Left ventricle myocardium inferior (tissue), 1 donor: ENCODE measurements around the gene RBMS2. TPM values are rescaled to one million over a fixed set of nuclear protein-coding genes. Genes with fewer than 3 reads are reported as not detected.

Experiments
- DNase-seq: peaks from one replicate; pipeline ENCODE4 v3.0.0-alpha.2; 2020
- H3K27ac ChIP-seq: fragments of 200-600 bp; replicated peaks from 2 replicates; pipeline ENCODE4 v1.8.0; 2021
- H3K27me3 ChIP-seq: fragments of 200-600 bp; 2 replicates; pipeline ENCODE4 v1.8.0; 2021; ENCODE audit warnings: low read depth
- H3K36me3 ChIP-seq: fragments of 200-600 bp; 2 replicates; pipeline ENCODE4 v1.8.0; 2021
- H3K4me1 ChIP-seq: fragments of 200-600 bp; 2 replicates; pipeline ENCODE4 v1.8.0; 2021
- H3K4me3 ChIP-seq: fragments of 200-600 bp; 2 replicates; pipeline ENCODE4 v1.8.0; 2021; ENCODE audit warnings: mild to moderate bottlenecking, moderate library complexity
- H3K9me3 ChIP-seq: fragments of 200-600 bp; replicated peaks from 2 replicates; pipeline ENCODE4 v1.8.0; 2021
- intact Hi-C: fragments of 100-400 bp; cut with micrococcal nuclease; formaldehyde crosslinking; loops from one replicate; pipeline ENCODE4 v1.11.0; 2022
- total RNA-seq: library from RNA; stranded (reverse); fragmentation: NEBNext Ultra II Directional; extraction: Animal tissue kit (Norgen Biotek cat#: 25700); gene quantifications from one replicate; pipeline ENCODE4 v1.2.1, GENCODE V29; 2021
- TF ChIP-seq, protein P1 (sequence below): fragments of 200-600 bp; IDR thresholded peaks from 2 replicates; pipeline ENCODE4 v1.8.0; 2021; ENCODE audit warnings: antibody characterized with exemption, mild to moderate bottlenecking, borderline replicate concordance
- donor health status: DM: no; HTN: yes; CAD: no; lungs with severe emphysema.

RBMS2 gene
- total RNA-seq, 1 donor from 2014 or later = 33.2 TPM

DNA sequence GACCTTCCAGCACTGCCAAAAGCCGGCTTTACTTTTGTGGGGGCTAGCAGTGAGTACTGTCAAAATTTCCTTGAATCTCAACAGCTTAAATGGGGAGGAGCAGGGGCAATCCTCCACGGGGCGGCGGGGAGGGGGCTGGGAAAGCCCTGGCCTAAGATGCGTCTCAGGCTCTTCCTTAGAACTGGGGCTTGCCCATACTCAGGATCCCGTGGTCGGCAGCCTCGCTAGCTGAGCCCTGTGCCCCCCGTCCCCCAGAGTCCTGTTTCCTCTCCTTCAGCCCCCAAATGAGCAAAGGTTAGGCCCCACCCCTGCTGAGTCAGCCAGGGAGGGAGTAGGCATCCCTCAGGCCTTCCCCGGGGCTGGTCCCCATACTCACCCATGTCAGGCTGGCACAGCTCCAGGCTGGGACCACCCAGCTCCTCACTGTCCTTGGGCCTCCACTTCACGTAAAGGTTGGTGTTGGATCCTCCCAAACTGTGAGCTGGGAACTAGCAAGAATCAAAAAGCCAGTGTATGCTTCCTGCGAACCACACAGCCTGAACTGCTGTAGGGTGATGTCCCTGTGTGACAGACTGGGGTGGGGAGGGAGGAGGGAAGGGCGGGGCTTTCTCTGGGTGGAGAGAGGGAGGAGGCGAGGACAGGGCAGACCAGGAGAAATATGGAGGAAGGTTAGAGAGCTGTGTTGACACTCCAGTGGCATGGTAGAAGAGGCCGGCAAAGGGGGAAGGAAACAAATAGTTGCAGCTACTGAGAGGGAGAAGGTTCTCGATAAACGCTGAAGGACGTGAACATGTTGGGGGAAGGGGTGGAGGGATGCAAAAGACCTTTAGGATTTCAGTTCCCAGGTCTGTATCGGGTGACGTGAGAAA, 114.4 kb downstream of the RBMS2 start:
- H3K27me3 ChIP-seq = no peaks in the 10 kb centered on the region
- intact Hi-C loops = no loop called here
- TF ChIP-seq, protein P1, sequence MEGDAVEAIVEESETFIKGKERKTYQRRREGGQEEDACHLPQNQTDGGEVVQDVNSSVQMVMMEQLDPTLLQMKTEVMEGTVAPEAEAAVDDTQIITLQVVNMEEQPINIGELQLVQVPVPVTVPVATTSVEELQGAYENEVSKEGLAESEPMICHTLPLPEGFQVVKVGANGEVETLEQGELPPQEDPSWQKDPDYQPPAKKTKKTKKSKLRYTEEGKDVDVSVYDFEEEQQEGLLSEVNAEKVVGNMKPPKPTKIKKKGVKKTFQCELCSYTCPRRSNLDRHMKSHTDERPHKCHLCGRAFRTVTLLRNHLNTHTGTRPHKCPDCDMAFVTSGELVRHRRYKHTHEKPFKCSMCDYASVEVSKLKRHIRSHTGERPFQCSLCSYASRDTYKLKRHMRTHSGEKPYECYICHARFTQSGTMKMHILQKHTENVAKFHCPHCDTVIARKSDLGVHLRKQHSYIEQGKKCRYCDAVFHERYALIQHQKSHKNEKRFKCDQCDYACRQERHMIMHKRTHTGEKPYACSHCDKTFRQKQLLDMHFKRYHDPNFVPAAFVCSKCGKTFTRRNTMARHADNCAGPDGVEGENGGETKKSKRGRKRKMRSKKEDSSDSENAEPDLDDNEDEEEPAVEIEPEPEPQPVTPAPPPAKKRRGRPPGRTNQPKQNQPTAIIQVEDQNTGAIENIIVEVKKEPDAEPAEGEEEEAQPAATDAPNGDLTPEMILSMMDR = no peak
- peaks cover 39% of the 10 kb centered on the region for H3K36me3 ChIP-seq
- H3K27ac ChIP-seq = peak overlapping the region; percentile 97
- H3K4me3 ChIP-seq = peak overlapping the region; percentile 87
- DNase-seq = peak; percentile 92
- no peaks in the 10 kb centered on the region for H3K9me3 ChIP-seq
- H3K4me1 ChIP-seq = peaks cover 92% of the 10 kb centered on the region

DNA sequence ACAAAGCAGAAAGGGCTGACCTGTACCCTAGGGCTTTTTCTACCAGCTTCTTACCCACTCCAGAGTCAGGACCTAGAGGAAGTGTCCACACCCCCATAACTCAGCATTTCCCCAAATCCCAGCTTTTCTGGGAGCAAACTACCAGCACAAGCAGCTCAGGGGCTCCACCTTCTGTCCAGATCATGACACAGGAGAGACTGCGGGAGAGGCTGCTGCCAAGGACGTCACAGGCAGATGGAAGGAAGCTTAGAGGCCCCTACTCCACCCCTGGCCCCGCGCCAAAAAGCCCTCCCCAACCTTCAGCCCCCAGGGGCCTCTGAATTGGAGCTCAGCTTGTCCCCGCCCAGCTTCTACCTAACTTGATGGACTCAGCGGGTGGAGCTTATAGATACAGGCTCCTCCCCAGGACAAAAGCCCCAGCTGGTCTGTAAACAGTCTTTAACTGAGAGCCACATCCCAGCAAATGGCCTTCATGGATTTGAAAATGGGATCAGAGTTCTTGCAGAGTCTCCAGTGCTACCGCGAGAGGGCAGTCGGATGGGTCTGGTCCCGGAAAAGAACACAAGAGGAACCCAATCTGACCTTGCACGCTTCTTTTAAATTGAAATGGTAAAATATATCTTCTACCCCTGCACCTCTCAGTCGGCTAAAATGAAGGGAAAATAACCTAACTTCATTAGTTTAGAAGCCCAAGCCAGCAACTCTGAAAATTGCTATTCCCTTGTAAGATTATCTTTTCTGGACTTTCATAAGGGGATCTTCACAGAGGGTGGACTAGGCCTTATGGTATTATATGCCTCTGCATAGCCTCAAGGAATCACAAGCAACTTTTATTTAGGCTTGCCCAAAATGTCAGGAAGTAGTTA, 115.3 kb downstream of the RBMS2 start:
- Histone ChIP-seq H3K27ac (peak overlapping the region; percentile 97), H3K9me3 (no peaks in the 10 kb centered on the region), H3K4me3 (peak overlapping the region; percentile 87), H3K36me3 (peaks cover 47% of the 10 kb centered on the region), H3K27me3 (no peaks in the 10 kb centered on the region), H3K4me1 (peaks cover 92% of the 10 kb centered on the region)
- intact Hi-C loops = no loop called here
- TF ChIP-seq, protein P1 = peak; percentile 74
- peak; percentile 99 for DNase-seq

DNA sequence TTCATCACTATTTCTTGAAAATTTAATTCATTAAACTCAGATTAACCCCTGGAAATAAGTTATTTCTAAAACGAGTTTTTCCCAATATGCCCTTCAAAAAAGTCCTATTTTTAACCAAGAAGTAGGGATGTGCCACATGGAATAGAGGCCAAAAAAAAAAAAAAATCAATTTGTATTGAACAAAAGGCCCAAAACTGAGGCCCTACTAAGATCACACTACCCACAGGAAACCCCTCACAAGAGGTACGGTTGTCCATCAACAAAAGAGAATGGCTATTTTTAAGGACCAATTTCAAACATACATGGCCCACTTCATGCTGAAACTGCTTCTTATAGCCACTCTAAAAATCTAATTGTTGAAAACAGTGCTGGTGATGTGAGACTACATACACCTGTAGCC, 116.0 kb downstream of the RBMS2 start:
- peaks cover 92% of the 10 kb centered on the region for H3K4me1 ChIP-seq
- H3K27me3 ChIP-seq = no peaks in the 10 kb centered on the region
- peaks cover 55% of the 10 kb centered on the region for H3K36me3 ChIP-seq
- peak overlapping the region; percentile 87 for H3K4me3 ChIP-seq
- intact Hi-C loops = no loop called here
- DNase-seq = no peak
- TF ChIP-seq, protein P1 = no peak
- H3K27ac ChIP-seq = peak overlapping the region; percentile 97
- no peaks in the 10 kb centered on the region for H3K9me3 ChIP-seq

DNA sequence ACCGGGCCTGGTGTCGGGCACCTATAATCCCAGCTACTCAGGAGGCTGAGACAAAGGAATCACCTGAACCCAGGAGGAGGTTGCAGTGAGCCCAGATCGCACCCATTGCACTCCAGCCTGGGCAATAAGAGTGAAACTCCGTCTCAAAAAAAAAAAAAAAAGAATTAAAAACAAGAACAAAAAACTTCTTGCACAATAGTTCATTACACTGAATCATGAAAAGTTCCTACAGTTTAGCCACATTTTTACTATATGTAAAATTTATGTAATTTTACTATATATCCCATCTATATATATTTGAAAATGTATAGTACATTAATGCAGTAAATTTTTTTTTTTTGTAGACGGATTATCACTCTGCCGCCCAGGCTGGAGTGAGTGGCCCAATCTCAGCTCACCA, 119.6 kb downstream of the RBMS2 start:
- H3K27ac ChIP-seq = peak overlapping the region; percentile 33

DNA sequence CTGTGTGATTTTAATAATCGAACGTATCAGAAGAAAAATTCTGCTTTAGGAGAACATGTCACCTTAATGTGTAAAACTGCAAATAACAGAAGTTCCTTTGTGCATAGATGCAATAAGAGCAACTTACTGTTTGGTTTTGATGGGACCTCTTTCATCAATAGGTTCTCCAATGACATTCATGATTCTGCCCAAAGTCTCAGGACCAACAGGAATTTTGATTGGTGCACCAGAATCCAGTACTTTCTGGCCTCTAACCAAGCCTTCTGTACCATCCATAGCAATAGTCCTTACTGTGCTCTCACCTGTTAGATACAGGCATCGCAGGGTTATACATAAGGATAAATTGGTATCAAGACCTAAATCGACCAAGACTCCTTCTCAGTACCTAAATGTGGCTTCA, 123.0 kb downstream of the RBMS2 start:
- Histone ChIP-seq H3K4me3 (peak overlapping the region; percentile 87), H3K27me3 (no peaks in the 10 kb centered on the region), H3K27ac (peak overlapping the region; percentile 96), H3K9me3 (no peaks in the 10 kb centered on the region), H3K36me3 (peaks cover 55% of the 10 kb centered on the region), H3K4me1 (peaks cover 68% of the 10 kb centered on the region)
- TF ChIP-seq, protein P1 = no peak
- DNase-seq = no peak
- intact Hi-C loops = loop anchor here (10.0 kb wide), 1 partner anchor 80 kb away; the partner anchor contains the start of gene NACA

More for the DNA sequence above, 119.6 kb downstream of the RBMS2 start:
- TF ChIP-seq, protein P1 = no peak
- intact Hi-C loops = loop anchor here (10.0 kb wide), 1 partner anchor 84 kb away; the partner anchor contains the start of gene NACA
- Histone ChIP-seq H3K27me3 (no peaks in the 10 kb centered on the region), H3K4me3 (peak overlapping the region; percentile 1), H3K4me1 (peaks cover 89% of the 10 kb centered on the region), H3K36me3 (peaks cover 80% of the 10 kb centered on the region), H3K9me3 (no peaks in the 10 kb centered on the region)
- DNase-seq = no peak
